PC-9 (cell line): ENCODE results near the gene DMWD. TPM values are rescaled to one million over a fixed set of nuclear protein-coding genes. Genes with fewer than 3 reads are reported as not detected.

Experiments used
- BruUV-seq: library from RNA; stranded (reverse); fragments of 400-500 nt; replicated peaks from 2 replicates; lab custom pipeline; 2021; lab: Mats Ljungman, UMichigan
- CTCF ChIA-PET: fragments of 300-600 bp; sonication (Branson Sonifier 250); formaldehyde crosslinking; loops from one replicate; lab custom pipeline; 2022; ENCODE audit warnings: antibody characterized with exemption; lab: Charles Lee
- POLR2A ChIA-PET: fragments of 300-600 bp; sonication (Branson Sonifier 250); formaldehyde crosslinking; loops from one replicate; lab custom pipeline; 2022; ENCODE audit warnings: antibody characterized with exemption; ENCODE audit not compliant: unreplicated experiment; lab: Charles Lee
- DNase-seq, 2 experiments: peaks; one replicate each; pipeline versions ENCODE4 v3.0.0 to v3.0.0-alpha.2; 2015 to 2022; ENCODE audit warnings: mixed read lengths in 1 of 2
- H2AFZ ChIP-seq: fragments of 200-600 bp; sonication (generic); 2 replicates; pipeline ENCODE4 v1.8.1; 2017; ENCODE audit warnings: antibody characterized with exemption
- H3F3A ChIP-seq: fragments of 200-600 bp; sonication (generic); 2 replicates; pipeline ENCODE4 v1.8.1; 2017; ENCODE audit warnings: antibody characterized with exemption, mild to moderate bottlenecking, low read depth; ENCODE audit not compliant: insufficient read depth
- H3K27ac ChIP-seq: fragments of 200-600 bp; sonication (generic); 2 replicates; pipeline ENCODE4 v1.6.1; 2016; ENCODE audit warnings: mixed run types
- H3K27me3 ChIP-seq: fragments of 200-600 bp; sonication (generic); 2 replicates; pipeline ENCODE4 v1.6.1; 2016; ENCODE audit warnings: low read depth, mixed run types; ENCODE audit not compliant: insufficient read depth
- H3K36me3 ChIP-seq: fragments of 200-600 bp; sonication (generic); 2 replicates; pipeline ENCODE4 v1.6.1; 2016; ENCODE audit warnings: low read depth, mixed run types
- H3K4me1 ChIP-seq: fragments of 200-600 bp; sonication (generic); replicated peaks from 2 replicates; pipeline ENCODE4 v1.6.1; 2016; ENCODE audit warnings: mixed run types; ENCODE audit not compliant: insufficient read depth
- H3K4me2 ChIP-seq: fragments of 200-600 bp; sonication (generic); 2 replicates; pipeline ENCODE4 v1.6.1; 2017; ENCODE audit warnings: mixed run types
- H3K4me3 ChIP-seq: fragments of 200-600 bp; sonication (generic); 2 replicates; pipeline ENCODE4 v1.6.1; 2016; ENCODE audit warnings: mixed run types
- H3K79me2 ChIP-seq: fragments of 200-600 bp; sonication (generic); 2 replicates; pipeline ENCODE4 v1.6.1; 2017; ENCODE audit warnings: low read depth, mixed run types
- H3K9me2 ChIP-seq: fragments of 200-600 bp; sonication (generic); 2 replicates; pipeline ENCODE4 v1.8.1; 2017; ENCODE audit warnings: mild to moderate bottlenecking; ENCODE audit not compliant: insufficient read depth
- H3K9me3 ChIP-seq: fragments of 200-600 bp; sonication (generic); 2 replicates; pipeline ENCODE4 v1.8.1; 2016; ENCODE audit warnings: low read depth; ENCODE audit not compliant: insufficient read depth
- H4K20me1 ChIP-seq: fragments of 200-600 bp; sonication (generic); 2 replicates; pipeline ENCODE4 v1.8.1; 2017; ENCODE audit not compliant: insufficient read depth
- EZH2 ChIP-seq: fragments of 200-600 bp; sonication (generic); IDR thresholded peaks from 2 replicates; pipeline ENCODE4 v1.8.0; 2017; ENCODE audit warnings: antibody characterized with exemption, low read depth
- intact Hi-C: fragments of 100-400 bp; cut with micrococcal nuclease; formaldehyde crosslinking; loops from one replicate; pipeline ENCODE4 v1.10.0; 2022; ENCODE audit not compliant: unreplicated experiment
- total RNA-seq: library from RNA; stranded (reverse); gene quantifications from 2 replicates; pipeline ENCODE4 v1.2.3, GENCODE V29; 2021
- TF ChIP-seq, protein P1 (sequence below): fragments of 200-600 bp; sonication (generic); conservative IDR thresholded peaks from 2 replicates; pipeline ENCODE4 v1.6.1; 2017; ENCODE audit warnings: mixed run types, antibody characterized with exemption, mild to moderate bottlenecking, moderate library complexity

The DMWD gene
- total RNA-seq, 1 experiment from 2014 or later = 66.7 TPM

DNA sequence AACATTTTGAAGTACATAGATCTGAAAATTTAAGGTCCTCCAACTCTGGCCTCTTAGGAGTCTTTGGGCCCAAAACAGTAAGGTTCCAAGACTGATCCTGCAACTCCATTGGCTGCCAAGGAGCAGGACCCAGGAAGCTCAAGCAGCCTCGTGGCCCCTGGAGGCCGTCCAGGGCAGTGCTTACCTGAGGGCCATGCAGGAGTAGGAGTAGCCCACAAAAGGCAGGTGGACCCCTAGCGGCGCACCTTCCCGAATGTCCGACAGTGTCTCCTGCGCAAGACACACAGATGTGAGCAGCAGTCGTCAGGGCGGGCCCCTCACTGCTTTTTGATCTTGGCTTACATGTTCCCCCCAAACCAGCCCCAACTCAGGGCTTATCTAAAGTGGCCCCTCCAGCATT lies 17.9 kb downstream of the DMWD start:
- peaks cover 10% of the 10 kb centered on the region for H3K4me1 ChIP-seq
- intact Hi-C loops = no loop called here
- H3K4me2 ChIP-seq = no peak overlapping the region
- POLR2A ChIA-PET = no interaction called here
- H4K20me1 ChIP-seq = peaks cover 9% of the 10 kb centered on the region
- H3K36me3 ChIP-seq = peaks cover 28% of the 10 kb centered on the region
- H3K79me2 ChIP-seq = peaks cover 2% of the 10 kb centered on the region; the same call in 1 of the 2 replicates
- no peaks in the 10 kb centered on the region for H3K9me2 ChIP-seq
- H3K9me3 ChIP-seq = no peaks in the 10 kb centered on the region
- H3F3A ChIP-seq = peaks cover 62% of the 10 kb centered on the region; the same call in 1 of the 2 replicates
- TF ChIP-seq, protein P1, sequence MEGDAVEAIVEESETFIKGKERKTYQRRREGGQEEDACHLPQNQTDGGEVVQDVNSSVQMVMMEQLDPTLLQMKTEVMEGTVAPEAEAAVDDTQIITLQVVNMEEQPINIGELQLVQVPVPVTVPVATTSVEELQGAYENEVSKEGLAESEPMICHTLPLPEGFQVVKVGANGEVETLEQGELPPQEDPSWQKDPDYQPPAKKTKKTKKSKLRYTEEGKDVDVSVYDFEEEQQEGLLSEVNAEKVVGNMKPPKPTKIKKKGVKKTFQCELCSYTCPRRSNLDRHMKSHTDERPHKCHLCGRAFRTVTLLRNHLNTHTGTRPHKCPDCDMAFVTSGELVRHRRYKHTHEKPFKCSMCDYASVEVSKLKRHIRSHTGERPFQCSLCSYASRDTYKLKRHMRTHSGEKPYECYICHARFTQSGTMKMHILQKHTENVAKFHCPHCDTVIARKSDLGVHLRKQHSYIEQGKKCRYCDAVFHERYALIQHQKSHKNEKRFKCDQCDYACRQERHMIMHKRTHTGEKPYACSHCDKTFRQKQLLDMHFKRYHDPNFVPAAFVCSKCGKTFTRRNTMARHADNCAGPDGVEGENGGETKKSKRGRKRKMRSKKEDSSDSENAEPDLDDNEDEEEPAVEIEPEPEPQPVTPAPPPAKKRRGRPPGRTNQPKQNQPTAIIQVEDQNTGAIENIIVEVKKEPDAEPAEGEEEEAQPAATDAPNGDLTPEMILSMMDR = no peak; the same call in 1 of the 2 replicates
- no peak for TF ChIP-seq EZH2
- H3K4me3 ChIP-seq = no peak overlapping the region
- no peak overlapping the region for H2AFZ ChIP-seq
- H3K27me3 ChIP-seq = no peaks in the 10 kb centered on the region
- CTCF ChIA-PET = no interaction called here
- H3K27ac ChIP-seq = no peak overlapping the region
- no TSS peak for BruUV-seq
- no peak for DNase-seq

DNA sequence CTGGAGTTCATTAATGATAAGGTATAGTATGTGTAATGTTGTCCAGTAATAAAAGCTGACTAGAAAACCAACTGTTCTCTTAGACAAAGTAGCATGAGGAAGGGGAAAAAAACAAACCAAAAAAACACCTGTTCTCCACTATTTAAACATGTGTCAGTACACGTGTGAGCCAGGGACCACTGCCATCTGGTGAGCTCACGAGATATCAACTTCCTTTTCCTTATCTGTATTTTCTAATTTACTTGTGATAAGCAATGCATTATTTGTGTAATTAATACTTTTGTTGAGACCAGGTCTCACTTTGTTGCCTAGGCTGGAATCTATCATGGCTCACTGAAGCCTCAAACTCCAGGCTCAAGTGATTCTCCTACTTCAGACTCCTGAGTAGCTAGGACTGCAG lies 19.3 kb downstream of the DMWD start:
- peaks cover 9% of the 10 kb centered on the region for H4K20me1 ChIP-seq
- H2AFZ ChIP-seq = no peak overlapping the region
- no peak overlapping the region for H3K27ac ChIP-seq
- no peaks in the 10 kb centered on the region for H3K9me3 ChIP-seq
- DNase-seq = no peak
- POLR2A ChIA-PET = interaction anchor here (0.7 to 0.9 kb wide), 2 partner anchors 10 to 20 kb away, joined by 4 to 7 read pairs; no protein-coding TSS in a partner anchor
- BruUV-seq = no TSS peak
- H3K4me1 ChIP-seq = peaks cover 7% of the 10 kb centered on the region; the same call in 1 of the 2 replicates
- H3K79me2 ChIP-seq = no peaks in the 10 kb centered on the region
- no peaks in the 10 kb centered on the region for H3K9me2 ChIP-seq
- CTCF ChIA-PET = no interaction called here
- H3F3A ChIP-seq = peaks cover 67% of the 10 kb centered on the region; the same call in 1 of the 2 replicates
- no peaks in the 10 kb centered on the region for H3K27me3 ChIP-seq
- TF ChIP-seq, protein P1 = no peak
- TF ChIP-seq EZH2 = no peak
- intact Hi-C loops = no loop called here
- no peak overlapping the region for H3K4me3 ChIP-seq
- no peak overlapping the region for H3K4me2 ChIP-seq
- H3K36me3 ChIP-seq = peaks cover 24% of the 10 kb centered on the region; the same call in 1 of the 2 replicates

DNA sequence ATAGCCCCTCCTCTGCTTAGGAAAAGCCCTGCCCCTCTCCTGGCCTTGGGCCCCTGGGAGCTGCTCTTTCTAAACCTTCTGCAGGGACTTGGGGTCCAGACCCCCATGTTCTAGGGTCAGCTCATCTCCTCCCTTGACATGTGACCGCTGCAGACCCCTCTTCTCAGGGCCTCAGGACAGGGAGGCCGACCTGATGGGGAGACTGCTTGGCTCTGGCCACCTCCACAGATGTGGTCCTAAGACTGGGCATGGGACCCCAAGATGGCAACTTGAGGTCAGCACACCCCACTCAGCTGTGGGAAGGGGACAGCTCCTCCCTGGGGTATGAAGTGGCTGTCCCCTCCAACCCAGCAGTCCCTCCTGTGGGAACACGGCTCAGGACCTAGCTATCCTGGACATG lies 19.7 kb downstream of the DMWD start:
- Histone ChIP-seq H3K4me1 (peaks cover 7% of the 10 kb centered on the region; the same call in 1 of the 2 replicates), H3K36me3 (peaks cover 21% of the 10 kb centered on the region; the same call in 1 of the 2 replicates), H4K20me1 (peaks cover 5% of the 10 kb centered on the region), H2AFZ (no peak overlapping the region), H3K4me2 (no peak overlapping the region), H3K9me2 (no peaks in the 10 kb centered on the region), H3K27ac (no peak overlapping the region), H3K4me3 (no peak overlapping the region), H3F3A (peaks cover 70% of the 10 kb centered on the region; the same call in 1 of the 2 replicates), H3K9me3 (no peaks in the 10 kb centered on the region), H3K27me3 (no peaks in the 10 kb centered on the region), H3K79me2 (no peaks in the 10 kb centered on the region)
- DNase-seq = no peak
- no peak for TF ChIP-seq EZH2
- TF ChIP-seq, protein P1 = no peak
- no TSS peak for BruUV-seq
- ChIA-PET CTCF (no interaction called here), POLR2A (interaction anchor here (0.9 to 1.0 kb wide), 2 partner anchors 10 to 55 kb away, joined by 3 to 4 read pairs; no protein-coding TSS in a partner anchor)
- intact Hi-C loops = no loop called here
